Upper lobe of left lung (tissue), 4 donors: ENCODE results near the gene MLLT6.
A peak's percentile ranks its signal among the peaks of the same experiment; 100 is the strongest.

ENCODE experiments used
- POLR2A ChIP-seq, 4 donors: fragments of 450-650 bp; IDR thresholded peaks; one replicate each; pipeline ENCODE4 v1.5.1; 2016 to 2017; ENCODE audit warnings: antibody characterized with exemption in 4 of 4, mild to moderate bottlenecking in 2 of 4
- POLR2AphosphoS5 ChIP-seq, 2 donors: sonication (generic); formaldehyde crosslinking; IDR thresholded peaks; one replicate each; pipeline ENCODE4 v1.5.1; 2017; ENCODE audit warnings: antibody characterized with exemption in 2 of 2
- TF ChIP-seq, protein P1 (sequence below), 6 experiments: fragments of 450-650 bp in 4 of 6; fragments of 200-600 bp in 2 of 6; sonication (generic) in 2 of 6; IDR thresholded peaks; one replicate each; pipeline ENCODE4 v1.5.1; 2016 to 2019; ENCODE audit warnings: antibody characterized with exemption in 6 of 6

DNA sequence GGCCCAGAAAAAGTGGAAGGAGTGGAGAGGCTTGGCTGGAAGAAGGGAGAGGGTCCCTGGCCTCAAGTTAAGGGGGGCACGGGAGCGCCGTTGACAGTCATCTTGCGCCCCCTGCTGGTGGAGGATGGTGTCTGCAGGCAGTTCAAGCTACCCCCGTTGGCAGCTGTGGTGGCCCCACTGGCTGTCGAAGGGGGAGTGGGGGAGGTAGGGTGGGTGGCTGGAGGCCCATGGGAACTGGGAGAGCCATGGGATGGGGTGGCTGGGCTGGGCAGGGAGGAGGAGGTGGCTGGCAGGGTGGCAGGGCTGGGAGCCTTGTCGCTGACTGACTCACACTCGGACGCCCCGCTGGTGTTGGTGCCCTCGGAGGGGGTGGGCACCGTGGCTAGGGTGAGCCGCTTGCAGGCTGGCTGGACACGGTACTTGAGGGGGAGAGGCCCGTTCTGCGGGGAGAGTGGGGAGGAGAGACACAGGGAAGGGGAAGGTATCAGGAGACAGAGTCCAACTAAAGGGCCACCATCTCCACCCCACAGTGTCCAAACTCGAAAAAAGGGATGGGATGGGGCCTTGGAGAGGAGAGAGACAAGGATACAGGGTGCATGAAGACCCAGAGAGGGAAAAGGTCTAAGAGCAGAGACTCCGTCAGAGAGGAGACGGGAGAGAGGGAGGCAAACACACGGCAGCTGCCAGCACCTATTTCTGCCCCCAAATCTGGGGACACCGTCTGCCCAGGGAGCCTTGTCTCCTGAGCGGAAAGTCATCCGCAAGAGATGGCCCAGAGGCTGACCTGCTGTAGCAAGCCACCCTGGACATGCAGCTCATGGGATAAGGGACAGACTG is 30.3 kb downstream of the MLLT6 start:
- TF ChIP-seq POLR2A (IDR thresholded peaks at IDR 0.05) (no peak), POLR2AphosphoS5 (IDR thresholded peaks at IDR 0.05) (no peak)
- TF ChIP-seq, protein P1, sequence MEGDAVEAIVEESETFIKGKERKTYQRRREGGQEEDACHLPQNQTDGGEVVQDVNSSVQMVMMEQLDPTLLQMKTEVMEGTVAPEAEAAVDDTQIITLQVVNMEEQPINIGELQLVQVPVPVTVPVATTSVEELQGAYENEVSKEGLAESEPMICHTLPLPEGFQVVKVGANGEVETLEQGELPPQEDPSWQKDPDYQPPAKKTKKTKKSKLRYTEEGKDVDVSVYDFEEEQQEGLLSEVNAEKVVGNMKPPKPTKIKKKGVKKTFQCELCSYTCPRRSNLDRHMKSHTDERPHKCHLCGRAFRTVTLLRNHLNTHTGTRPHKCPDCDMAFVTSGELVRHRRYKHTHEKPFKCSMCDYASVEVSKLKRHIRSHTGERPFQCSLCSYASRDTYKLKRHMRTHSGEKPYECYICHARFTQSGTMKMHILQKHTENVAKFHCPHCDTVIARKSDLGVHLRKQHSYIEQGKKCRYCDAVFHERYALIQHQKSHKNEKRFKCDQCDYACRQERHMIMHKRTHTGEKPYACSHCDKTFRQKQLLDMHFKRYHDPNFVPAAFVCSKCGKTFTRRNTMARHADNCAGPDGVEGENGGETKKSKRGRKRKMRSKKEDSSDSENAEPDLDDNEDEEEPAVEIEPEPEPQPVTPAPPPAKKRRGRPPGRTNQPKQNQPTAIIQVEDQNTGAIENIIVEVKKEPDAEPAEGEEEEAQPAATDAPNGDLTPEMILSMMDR (IDR thresholded peaks at IDR 0.05): peak; percentile 93 to 95 (median 94)
